Ishikawa (cell line): ENCODE data around the gene PEX26.

Source experiments
- CEBPB ChIP-seq: IDR thresholded peaks from 2 replicates; pipeline ENCODE4 v1.6.1; 2012
- CREB1 ChIP-seq: IDR thresholded peaks from 2 replicates; pipeline ENCODE4 v1.6.1; 2012; ENCODE audit warnings: low read depth
- EGR1 ChIP-seq: IDR thresholded peaks from 2 replicates; pipeline ENCODE4 v1.6.1; 2012
- EP300 ChIP-seq: IDR thresholded peaks from 2 replicates; pipeline ENCODE4 v1.6.1; 2012; ENCODE audit warnings: borderline replicate concordance
- FOXM1 ChIP-seq: IDR thresholded peaks from 2 replicates; pipeline ENCODE4 v1.6.1; 2012; ENCODE audit warnings: low read depth, borderline replicate concordance
- NFIC ChIP-seq: IDR thresholded peaks from 2 replicates; pipeline ENCODE4 v1.6.1; 2012
- RAD21 ChIP-seq: IDR thresholded peaks from 2 replicates; pipeline ENCODE4 v1.6.1; 2012; ENCODE audit warnings: low read depth
- TAF1 ChIP-seq: IDR thresholded peaks from 2 replicates; pipeline ENCODE4 v1.6.1; 2012; ENCODE audit warnings: low read depth, mild to moderate bottlenecking
- TCF12 ChIP-seq: IDR thresholded peaks from 2 replicates; pipeline ENCODE4 v1.6.1; 2012; ENCODE audit warnings: low read depth
- TEAD4 ChIP-seq: IDR thresholded peaks from 2 replicates; pipeline ENCODE4 v1.6.1; 2012
- YY1 ChIP-seq: IDR thresholded peaks from 2 replicates; pipeline ENCODE4 v1.6.1; 2012; ENCODE audit warnings: low read depth
- ZBTB7A ChIP-seq: IDR thresholded peaks from 2 replicates; pipeline ENCODE4 v1.6.1; 2012; ENCODE audit warnings: low read depth
- TF ChIP-seq, protein P1 (sequence below): IDR thresholded peaks from 2 replicates; pipeline ENCODE4 v1.6.1; 2012
- TF ChIP-seq, protein P2 (sequence below): IDR thresholded peaks from 2 replicates; pipeline ENCODE4 v1.6.1; 2012; ENCODE audit warnings: low read depth, mild to moderate bottlenecking
- TF ChIP-seq, protein P3 (sequence below): IDR thresholded peaks from 2 replicates; pipeline ENCODE4 v1.6.1; 2012

The PEX26 gene

GRCh38 chr22:18064636-18065035, 13.2 kb upstream of the PEX26 start:
- TF ChIP-seq TCF12 (no peak), NFIC (no peak), ZBTB7A (no peak), FOXM1 (no peak), RAD21 (no peak), EP300 (no peak), YY1 (no peak), TAF1 (no peak), CEBPB (no peak), TEAD4 (no peak)
- TF ChIP-seq, protein P1, sequence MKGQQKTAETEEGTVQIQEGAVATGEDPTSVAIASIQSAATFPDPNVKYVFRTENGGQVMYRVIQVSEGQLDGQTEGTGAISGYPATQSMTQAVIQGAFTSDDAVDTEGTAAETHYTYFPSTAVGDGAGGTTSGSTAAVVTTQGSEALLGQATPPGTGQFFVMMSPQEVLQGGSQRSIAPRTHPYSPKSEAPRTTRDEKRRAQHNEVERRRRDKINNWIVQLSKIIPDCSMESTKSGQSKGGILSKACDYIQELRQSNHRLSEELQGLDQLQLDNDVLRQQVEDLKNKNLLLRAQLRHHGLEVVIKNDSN: no peak

DNA sequence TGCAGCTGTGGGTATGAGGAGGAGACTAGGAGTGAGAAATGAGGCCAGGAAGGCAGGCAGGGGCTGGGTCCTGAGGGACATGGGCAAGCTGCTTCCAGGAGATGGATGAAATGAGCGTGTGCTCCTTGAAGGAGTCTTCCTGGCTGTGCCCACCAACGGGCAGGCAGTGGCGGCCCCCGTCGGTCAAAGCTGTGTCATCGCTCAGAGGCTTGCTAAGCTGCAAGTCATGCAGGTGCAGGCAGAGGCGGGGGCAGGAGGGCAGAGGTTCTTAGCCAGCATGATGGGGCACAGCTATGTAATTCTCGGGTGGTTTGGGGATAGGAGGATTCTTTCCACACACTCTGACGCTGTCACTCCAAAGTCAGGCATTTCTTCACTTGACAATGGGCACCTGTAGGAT, 12.5 kb upstream of the PEX26 start:
- TF ChIP-seq, protein P1: no peak
- no peak for TF ChIP-seq RAD21
- TF ChIP-seq EGR1: no peak
- no peak for TF ChIP-seq FOXM1
- TF ChIP-seq TAF1: no peak
- TF ChIP-seq NFIC: no peak
- TF ChIP-seq CEBPB: no peak
- TF ChIP-seq, protein P2, sequence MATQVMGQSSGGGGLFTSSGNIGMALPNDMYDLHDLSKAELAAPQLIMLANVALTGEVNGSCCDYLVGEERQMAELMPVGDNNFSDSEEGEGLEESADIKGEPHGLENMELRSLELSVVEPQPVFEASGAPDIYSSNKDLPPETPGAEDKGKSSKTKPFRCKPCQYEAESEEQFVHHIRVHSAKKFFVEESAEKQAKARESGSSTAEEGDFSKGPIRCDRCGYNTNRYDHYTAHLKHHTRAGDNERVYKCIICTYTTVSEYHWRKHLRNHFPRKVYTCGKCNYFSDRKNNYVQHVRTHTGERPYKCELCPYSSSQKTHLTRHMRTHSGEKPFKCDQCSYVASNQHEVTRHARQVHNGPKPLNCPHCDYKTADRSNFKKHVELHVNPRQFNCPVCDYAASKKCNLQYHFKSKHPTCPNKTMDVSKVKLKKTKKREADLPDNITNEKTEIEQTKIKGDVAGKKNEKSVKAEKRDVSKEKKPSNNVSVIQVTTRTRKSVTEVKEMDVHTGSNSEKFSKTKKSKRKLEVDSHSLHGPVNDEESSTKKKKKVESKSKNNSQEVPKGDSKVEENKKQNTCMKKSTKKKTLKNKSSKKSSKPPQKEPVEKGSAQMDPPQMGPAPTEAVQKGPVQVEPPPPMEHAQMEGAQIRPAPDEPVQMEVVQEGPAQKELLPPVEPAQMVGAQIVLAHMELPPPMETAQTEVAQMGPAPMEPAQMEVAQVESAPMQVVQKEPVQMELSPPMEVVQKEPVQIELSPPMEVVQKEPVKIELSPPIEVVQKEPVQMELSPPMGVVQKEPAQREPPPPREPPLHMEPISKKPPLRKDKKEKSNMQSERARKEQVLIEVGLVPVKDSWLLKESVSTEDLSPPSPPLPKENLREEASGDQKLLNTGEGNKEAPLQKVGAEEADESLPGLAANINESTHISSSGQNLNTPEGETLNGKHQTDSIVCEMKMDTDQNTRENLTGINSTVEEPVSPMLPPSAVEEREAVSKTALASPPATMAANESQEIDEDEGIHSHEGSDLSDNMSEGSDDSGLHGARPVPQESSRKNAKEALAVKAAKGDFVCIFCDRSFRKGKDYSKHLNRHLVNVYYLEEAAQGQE: no peak
- no peak for TF ChIP-seq EP300
- no peak for TF ChIP-seq ZBTB7A
- no peak for TF ChIP-seq TEAD4
- TF ChIP-seq CREB1: no peak
- TF ChIP-seq, protein P3, sequence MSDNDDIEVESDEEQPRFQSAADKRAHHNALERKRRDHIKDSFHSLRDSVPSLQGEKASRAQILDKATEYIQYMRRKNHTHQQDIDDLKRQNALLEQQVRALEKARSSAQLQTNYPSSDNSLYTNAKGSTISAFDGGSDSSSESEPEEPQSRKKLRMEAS: no peak
- no peak for TF ChIP-seq TCF12

DNA sequence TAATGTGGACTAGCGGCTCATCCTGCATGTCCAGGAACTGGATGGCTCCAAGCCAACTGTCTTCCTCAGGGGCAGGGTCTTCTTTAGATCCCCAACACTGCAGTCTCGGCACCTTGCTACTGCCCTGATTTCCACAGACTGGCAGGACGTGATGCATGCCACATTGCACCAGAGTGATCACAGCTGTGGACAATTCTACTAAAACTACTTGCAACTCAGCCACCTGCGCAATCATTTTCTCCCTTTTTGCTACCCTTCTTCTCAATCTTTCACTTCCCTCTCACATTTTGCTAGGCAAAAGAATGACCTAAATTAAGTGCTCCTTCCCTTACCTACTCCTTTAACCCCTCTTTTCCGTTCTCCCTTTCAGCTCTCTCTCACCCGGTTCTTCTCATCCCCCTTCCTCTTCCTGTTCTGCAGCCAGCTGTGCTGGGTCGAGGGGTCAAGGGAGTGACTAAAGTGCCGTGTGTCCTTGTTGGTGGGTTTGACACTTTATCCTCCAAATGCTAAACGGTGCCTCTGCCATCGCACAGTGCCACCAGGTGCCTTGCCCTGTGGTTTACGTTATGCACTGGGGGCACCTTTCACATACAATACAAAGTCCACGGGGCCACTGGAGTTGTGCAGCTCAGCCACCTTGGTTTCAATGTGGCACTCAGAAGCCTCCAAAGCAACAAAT, 11.5 kb upstream of the PEX26 start:
- TF ChIP-seq RAD21 (no peak), FOXM1 (no peak), ZBTB7A (no peak), CEBPB (no peak), EGR1 (no peak), CREB1 (no peak), EP300 (no peak), TAF1 (no peak)
- TF ChIP-seq, protein P3: no peak
- TF ChIP-seq, protein P1: no peak

DNA sequence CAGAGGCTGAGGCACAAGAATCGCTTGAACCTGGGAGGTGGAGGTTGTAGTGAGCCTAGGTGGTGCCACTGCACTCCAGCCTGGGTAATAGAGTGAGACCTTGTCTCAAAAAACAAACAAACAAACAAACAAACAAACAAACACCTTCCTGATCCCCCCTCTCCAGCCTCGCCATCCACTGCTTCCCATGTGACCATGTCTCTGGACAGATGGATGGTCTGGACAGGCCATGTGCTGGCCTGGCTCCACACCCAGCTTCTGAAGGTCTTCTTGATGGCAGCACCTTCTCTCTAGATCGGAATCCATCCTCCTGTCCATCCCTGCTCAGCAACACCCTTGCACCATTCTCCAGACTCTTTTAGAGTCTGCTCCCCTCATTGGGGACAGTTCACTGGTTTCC, 10.7 kb upstream of the PEX26 start:
- TF ChIP-seq CEBPB: no peak
- no peak for TF ChIP-seq FOXM1
- no peak for TF ChIP-seq TEAD4
- TF ChIP-seq NFIC: no peak
- TF ChIP-seq, protein P2: no peak
- TF ChIP-seq RAD21: no peak
- TF ChIP-seq, protein P1: no peak
- no peak for TF ChIP-seq EP300
- no peak for TF ChIP-seq EGR1
- no peak for TF ChIP-seq YY1
- TF ChIP-seq, protein P3: no peak
- no peak for TF ChIP-seq TCF12
- TF ChIP-seq CREB1: no peak
- TF ChIP-seq TAF1: no peak
- no peak for TF ChIP-seq ZBTB7A
